KMS-11 (cell line): ENCODE measurements around the gene SPTB.

Experiments
- H2AFZ ChIP-seq: fragments of 200-600 bp; sonication (generic); 2 replicates; pipeline ENCODE4 v1.6.1; 2016; ENCODE audit warnings: antibody characterized with exemption, mixed run types, low read depth
- H3K27ac ChIP-seq: fragments of 200-600 bp; sonication (generic); 2 replicates; pipeline ENCODE4 v1.6.1; 2016; ENCODE audit warnings: mild to moderate bottlenecking, mixed run types
- H3K27me3 ChIP-seq: fragments of 200-600 bp; sonication (generic); 2 replicates; pipeline ENCODE4 v1.6.1; 2017; ENCODE audit warnings: mild to moderate bottlenecking, low read depth, mixed run types, moderate library complexity; ENCODE audit not compliant: insufficient read depth
- H3K36me3 ChIP-seq: fragments of 200-600 bp; sonication (generic); 2 replicates; pipeline ENCODE4 v1.6.1; 2017; ENCODE audit warnings: mild to moderate bottlenecking, mixed run types; ENCODE audit not compliant: insufficient read depth
- H3K4me1 ChIP-seq: fragments of 200-600 bp; sonication (generic); 2 replicates; pipeline ENCODE4 v1.6.1; 2016; ENCODE audit warnings: mild to moderate bottlenecking, low read depth, mixed run types; ENCODE audit not compliant: poor library complexity, severe bottlenecking
- H3K4me2 ChIP-seq: fragments of 200-600 bp; sonication (generic); 2 replicates; pipeline ENCODE4 v1.7.0; 2016; ENCODE audit warnings: mild to moderate bottlenecking, mixed run types
- H3K4me3 ChIP-seq: fragments of 200-600 bp; sonication (generic); IDR thresholded peaks from 2 replicates; pipeline ENCODE4 v1.6.1; 2017; ENCODE audit warnings: low read depth, low read length, mixed read lengths; ENCODE audit not compliant: insufficient read depth
- H3K79me2 ChIP-seq: fragments of 200-600 bp; sonication (generic); 2 replicates; pipeline ENCODE4 v1.6.1; 2016; ENCODE audit warnings: low read depth, mixed run types; ENCODE audit not compliant: insufficient read depth
- H3K9ac ChIP-seq: fragments of 200-600 bp; sonication (generic); 2 replicates; pipeline ENCODE4 v1.6.1; 2016; ENCODE audit warnings: mild to moderate bottlenecking, mixed run types
- H4K20me1 ChIP-seq: fragments of 200-600 bp; sonication (generic); 2 replicates; pipeline ENCODE4 v1.6.1; 2016; ENCODE audit warnings: mild to moderate bottlenecking, mixed run types; ENCODE audit not compliant: insufficient read depth
- TF ChIP-seq, protein P1 (sequence below): fragments of 200-600 bp; sonication (generic); conservative IDR thresholded peaks from 2 replicates; pipeline ENCODE4 v1.6.1; 2017; ENCODE audit warnings: low read depth, mild to moderate bottlenecking, antibody characterized with exemption, low read length, moderate library complexity, mixed read lengths

The SPTB gene

GRCh38 chr14:64721899-64722298, 157.8 kb downstream of the SPTB start:
- no peaks in the 10 kb centered on the region for H3K79me2 ChIP-seq
- TF ChIP-seq, protein P1, sequence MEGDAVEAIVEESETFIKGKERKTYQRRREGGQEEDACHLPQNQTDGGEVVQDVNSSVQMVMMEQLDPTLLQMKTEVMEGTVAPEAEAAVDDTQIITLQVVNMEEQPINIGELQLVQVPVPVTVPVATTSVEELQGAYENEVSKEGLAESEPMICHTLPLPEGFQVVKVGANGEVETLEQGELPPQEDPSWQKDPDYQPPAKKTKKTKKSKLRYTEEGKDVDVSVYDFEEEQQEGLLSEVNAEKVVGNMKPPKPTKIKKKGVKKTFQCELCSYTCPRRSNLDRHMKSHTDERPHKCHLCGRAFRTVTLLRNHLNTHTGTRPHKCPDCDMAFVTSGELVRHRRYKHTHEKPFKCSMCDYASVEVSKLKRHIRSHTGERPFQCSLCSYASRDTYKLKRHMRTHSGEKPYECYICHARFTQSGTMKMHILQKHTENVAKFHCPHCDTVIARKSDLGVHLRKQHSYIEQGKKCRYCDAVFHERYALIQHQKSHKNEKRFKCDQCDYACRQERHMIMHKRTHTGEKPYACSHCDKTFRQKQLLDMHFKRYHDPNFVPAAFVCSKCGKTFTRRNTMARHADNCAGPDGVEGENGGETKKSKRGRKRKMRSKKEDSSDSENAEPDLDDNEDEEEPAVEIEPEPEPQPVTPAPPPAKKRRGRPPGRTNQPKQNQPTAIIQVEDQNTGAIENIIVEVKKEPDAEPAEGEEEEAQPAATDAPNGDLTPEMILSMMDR = no peak
- H3K36me3 ChIP-seq = no peaks in the 10 kb centered on the region
- H4K20me1 ChIP-seq = no peaks in the 10 kb centered on the region
- no peak overlapping the region for H3K9ac ChIP-seq
- no peak overlapping the region for H2AFZ ChIP-seq
- H3K27me3 ChIP-seq = no peaks in the 10 kb centered on the region
- H3K4me3 ChIP-seq = no peak overlapping the region
- H3K4me1 ChIP-seq = peaks cover 16% of the 10 kb centered on the region
- no peak overlapping the region for H3K27ac ChIP-seq
- no peak overlapping the region for H3K4me2 ChIP-seq

- Histone ChIP-seq H2AFZ (no peak overlapping the region), H3K27ac (no peak overlapping the region), H4K20me1 (no peaks in the 10 kb centered on the region), H3K27me3 (no peaks in the 10 kb centered on the region), H3K4me1 (peaks cover 11% of the 10 kb centered on the region), H3K4me3 (no peak overlapping the region), H3K4me2 (no peak overlapping the region), H3K9ac (no peak overlapping the region), H3K36me3 (no peaks in the 10 kb centered on the region), H3K79me2 (no peaks in the 10 kb centered on the region)
- TF ChIP-seq, protein P1 = no peak
Measured at GRCh38 chr14:64721391-64721791, 158.3 kb downstream of the SPTB start.

DNA sequence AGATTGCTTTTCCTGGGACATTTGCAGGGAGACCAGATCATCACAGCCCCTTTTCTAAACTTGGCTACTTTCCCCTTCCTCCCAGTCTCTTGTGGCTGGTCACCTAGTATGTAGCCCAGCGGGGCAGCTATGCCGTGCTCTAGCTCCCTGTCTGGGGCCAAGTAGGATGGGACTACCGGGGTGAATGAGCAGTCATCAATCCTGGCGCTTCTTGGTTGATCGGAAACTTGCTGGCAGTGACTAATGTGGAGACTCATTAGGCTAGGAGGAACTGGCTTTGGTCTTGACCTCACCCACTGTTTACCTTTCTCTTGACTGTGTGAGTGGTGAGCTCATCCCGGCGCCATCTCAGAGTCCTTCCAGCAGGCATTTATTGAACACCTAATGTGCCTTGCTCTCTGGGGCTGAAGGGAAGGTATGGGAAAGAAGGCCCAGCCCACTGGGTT, 159.6 kb downstream of the SPTB start:
- H3K4me3 ChIP-seq = no peak overlapping the region
- no peak overlapping the region for H3K4me2 ChIP-seq
- no peak overlapping the region for H3K9ac ChIP-seq
- no peak overlapping the region for H2AFZ ChIP-seq
- H3K27ac ChIP-seq = no peak overlapping the region
- H3K79me2 ChIP-seq = no peaks in the 10 kb centered on the region
- TF ChIP-seq, protein P1 = no peak
- no peaks in the 10 kb centered on the region for H4K20me1 ChIP-seq
- no peaks in the 10 kb centered on the region for H3K36me3 ChIP-seq
- no peaks in the 10 kb centered on the region for H3K27me3 ChIP-seq
- no peaks in the 10 kb centered on the region for H3K4me1 ChIP-seq

DNA sequence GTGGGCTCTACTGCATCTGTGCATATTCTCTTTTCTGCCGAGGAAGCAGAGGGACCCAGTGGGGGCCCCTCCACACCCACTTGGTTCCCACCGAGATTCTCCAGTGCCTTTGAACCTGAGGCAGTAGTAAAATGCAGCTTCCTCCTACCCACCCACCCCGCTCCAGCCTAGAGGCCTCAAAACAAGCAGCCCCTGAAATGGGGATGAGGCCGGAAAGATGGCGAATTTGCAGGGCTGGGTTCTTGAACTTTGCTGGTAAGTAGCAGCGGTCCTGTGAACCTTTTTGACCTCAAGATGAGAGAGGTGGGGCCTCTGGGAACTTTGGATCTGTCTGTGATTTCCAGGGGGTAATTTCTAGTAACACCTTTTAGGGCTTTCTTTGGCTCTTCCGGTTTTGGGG, 160.1 kb downstream of the SPTB start:
- H3K9ac ChIP-seq = no peak overlapping the region

More for the DNA sequence above, 160.1 kb downstream of the SPTB start:
- no peaks in the 10 kb centered on the region for H3K79me2 ChIP-seq
- no peak overlapping the region for H3K4me2 ChIP-seq
- no peaks in the 10 kb centered on the region for H4K20me1 ChIP-seq
- H3K27ac ChIP-seq = no peak overlapping the region
- no peaks in the 10 kb centered on the region for H3K27me3 ChIP-seq
- no peaks in the 10 kb centered on the region for H3K36me3 ChIP-seq
- no peak overlapping the region for H2AFZ ChIP-seq
- H3K4me1 ChIP-seq = no peaks in the 10 kb centered on the region
- TF ChIP-seq, protein P1 = no peak
- no peak overlapping the region for H3K4me3 ChIP-seq
